Measurements from ENCODE around the gene GANAB. TPM values are rescaled to one million over a fixed set of nuclear protein-coding genes. Genes with fewer than 3 reads are reported as not detected.

The GANAB gene
- total and polyA plus RNA-seq, 2 of the 13 experiments (the other 11 are each of a cell fraction or from before 2014, with no cell fraction given): 99.5 to 234 TPM

GRCh38 chr11:62601122-62601371, 45.4 kb downstream of the GANAB start (continued):
- TF ChIP-seq, protein P1, sequence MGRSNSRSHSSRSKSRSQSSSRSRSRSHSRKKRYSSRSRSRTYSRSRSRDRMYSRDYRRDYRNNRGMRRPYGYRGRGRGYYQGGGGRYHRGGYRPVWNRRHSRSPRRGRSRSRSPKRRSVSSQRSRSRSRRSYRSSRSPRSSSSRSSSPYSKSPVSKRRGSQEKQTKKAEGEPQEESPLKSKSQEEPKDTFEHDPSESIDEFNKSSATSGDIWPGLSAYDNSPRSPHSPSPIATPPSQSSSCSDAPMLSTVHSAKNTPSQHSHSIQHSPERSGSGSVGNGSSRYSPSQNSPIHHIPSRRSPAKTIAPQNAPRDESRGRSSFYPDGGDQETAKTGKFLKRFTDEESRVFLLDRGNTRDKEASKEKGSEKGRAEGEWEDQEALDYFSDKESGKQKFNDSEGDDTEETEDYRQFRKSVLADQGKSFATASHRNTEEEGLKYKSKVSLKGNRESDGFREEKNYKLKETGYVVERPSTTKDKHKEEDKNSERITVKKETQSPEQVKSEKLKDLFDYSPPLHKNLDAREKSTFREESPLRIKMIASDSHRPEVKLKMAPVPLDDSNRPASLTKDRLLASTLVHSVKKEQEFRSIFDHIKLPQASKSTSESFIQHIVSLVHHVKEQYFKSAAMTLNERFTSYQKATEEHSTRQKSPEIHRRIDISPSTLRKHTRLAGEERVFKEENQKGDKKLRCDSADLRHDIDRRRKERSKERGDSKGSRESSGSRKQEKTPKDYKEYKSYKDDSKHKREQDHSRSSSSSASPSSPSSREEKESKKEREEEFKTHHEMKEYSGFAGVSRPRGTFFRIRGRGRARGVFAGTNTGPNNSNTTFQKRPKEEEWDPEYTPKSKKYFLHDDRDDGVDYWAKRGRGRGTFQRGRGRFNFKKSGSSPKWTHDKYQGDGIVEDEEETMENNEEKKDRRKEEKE (IDR thresholded peaks at IDR 0.05): no peak
- TF ChIP-seq SOX5 (CRISPR knock-in tag; IDR thresholded peaks at IDR 0.05; ENCODE audit: borderline replicate concordance) (no peak), ZBTB7B (CRISPR knock-in tag; IDR thresholded peaks at IDR 0.05) (no peak), NPAS2 (CRISPR knock-in tag; IDR thresholded peaks at IDR 0.05; ENCODE audit: borderline replicate concordance) (no peak), SNAI1 (CRISPR knock-in tag; IDR thresholded peaks at IDR 0.05; ENCODE audit: borderline replicate concordance) (no peak), DR1 (CRISPR knock-in tag; IDR thresholded peaks at IDR 0.05) (no peak), TFDP1 (CRISPR knock-in tag; IDR thresholded peaks at IDR 0.05; ENCODE audit: borderline replicate concordance) (peak; percentile 27; the same call in 1 of the 2 replicates), PAF1 (CRISPR knock-in tag; IDR thresholded peaks at IDR 0.05) (no peak), ZNF646 (CRISPR knock-in tag; IDR thresholded peaks at IDR 0.05) (no peak), RCOR2 (CRISPR knock-in tag; IDR thresholded peaks at IDR 0.05) (no peak), PBX3 (CRISPR knock-in tag; IDR thresholded peaks at IDR 0.05; ENCODE audit: borderline replicate concordance) (no peak), ZSCAN30 (CRISPR knock-in tag; IDR thresholded peaks at IDR 0.05) (peak; percentile 92; the same call in 1 of the 2 replicates), PCBP2 (optimal IDR thresholded peaks at IDR 0.05; ENCODE audit: low read depth, low read length, poor library complexity, severe bottlenecking) (no peak)
- TF ChIP-seq, protein P2, sequence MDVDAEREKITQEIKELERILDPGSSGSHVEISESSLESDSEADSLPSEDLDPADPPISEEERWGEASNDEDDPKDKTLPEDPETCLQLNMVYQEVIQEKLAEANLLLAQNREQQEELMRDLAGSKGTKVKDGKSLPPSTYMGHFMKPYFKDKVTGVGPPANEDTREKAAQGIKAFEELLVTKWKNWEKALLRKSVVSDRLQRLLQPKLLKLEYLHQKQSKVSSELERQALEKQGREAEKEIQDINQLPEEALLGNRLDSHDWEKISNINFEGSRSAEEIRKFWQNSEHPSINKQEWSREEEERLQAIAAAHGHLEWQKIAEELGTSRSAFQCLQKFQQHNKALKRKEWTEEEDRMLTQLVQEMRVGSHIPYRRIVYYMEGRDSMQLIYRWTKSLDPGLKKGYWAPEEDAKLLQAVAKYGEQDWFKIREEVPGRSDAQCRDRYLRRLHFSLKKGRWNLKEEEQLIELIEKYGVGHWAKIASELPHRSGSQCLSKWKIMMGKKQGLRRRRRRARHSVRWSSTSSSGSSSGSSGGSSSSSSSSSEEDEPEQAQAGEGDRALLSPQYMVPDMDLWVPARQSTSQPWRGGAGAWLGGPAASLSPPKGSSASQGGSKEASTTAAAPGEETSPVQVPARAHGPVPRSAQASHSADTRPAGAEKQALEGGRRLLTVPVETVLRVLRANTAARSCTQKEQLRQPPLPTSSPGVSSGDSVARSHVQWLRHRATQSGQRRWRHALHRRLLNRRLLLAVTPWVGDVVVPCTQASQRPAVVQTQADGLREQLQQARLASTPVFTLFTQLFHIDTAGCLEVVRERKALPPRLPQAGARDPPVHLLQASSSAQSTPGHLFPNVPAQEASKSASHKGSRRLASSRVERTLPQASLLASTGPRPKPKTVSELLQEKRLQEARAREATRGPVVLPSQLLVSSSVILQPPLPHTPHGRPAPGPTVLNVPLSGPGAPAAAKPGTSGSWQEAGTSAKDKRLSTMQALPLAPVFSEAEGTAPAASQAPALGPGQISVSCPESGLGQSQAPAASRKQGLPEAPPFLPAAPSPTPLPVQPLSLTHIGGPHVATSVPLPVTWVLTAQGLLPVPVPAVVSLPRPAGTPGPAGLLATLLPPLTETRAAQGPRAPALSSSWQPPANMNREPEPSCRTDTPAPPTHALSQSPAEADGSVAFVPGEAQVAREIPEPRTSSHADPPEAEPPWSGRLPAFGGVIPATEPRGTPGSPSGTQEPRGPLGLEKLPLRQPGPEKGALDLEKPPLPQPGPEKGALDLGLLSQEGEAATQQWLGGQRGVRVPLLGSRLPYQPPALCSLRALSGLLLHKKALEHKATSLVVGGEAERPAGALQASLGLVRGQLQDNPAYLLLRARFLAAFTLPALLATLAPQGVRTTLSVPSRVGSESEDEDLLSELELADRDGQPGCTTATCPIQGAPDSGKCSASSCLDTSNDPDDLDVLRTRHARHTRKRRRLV (CRISPR knock-in tag; IDR thresholded peaks at IDR 0.05): no peak; the same call in 1 of the 2 replicates
